ENCODE measurements around the gene XCR1.
"Not testable (repeated sequence)": the region's sequence is repeated elsewhere in the genome, so short reads cannot be mapped to it uniquely, and the experiment has no call there.

XCR1 gene

GRCh38 chr3:46001178-46001577 lies 26.1 kb downstream of the XCR1 start:
- DNase-seq, result no peak

DNA sequence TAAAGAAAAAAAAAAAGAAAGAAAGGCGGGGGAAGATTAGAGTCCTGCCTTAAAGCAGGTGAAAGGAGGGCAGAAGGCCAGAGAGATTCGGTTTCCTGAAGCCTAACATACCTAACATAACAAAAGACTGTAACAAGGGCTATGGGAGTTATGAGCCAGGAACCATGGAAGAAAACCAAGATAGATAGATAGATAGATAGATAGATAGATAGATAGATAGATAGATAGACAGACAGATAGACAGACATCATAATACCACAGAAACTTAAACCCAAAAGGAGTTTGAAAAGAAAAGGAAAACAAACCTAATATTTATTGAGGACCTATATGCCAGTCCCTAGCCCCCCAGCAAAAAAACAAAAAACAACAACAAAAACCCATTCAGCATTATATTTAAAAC lies 29.3 kb downstream of the XCR1 start:
- DNase-seq, result no peak

DNA sequence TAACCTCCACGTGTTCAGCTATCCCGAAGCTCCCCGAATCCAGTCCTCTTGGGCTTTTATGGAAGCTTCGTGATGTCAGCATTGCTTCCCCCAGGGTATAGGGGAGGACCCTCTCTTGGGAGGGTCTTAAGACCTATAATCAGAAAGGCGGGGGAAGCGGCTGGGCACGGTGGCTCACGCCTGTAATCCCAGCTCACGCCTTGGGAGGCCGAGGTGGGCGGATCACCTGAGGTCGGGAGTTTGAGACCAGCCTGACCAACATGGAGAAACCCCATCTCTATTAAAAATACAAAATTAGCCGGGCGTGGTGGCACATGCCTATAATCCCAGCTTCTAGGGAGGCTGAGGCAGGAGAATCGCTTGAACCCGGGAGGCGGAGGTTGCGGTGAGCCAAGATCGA lies 29.8 kb downstream of the XCR1 start:
- not testable (repeated sequence) for DNase-seq

DNA sequence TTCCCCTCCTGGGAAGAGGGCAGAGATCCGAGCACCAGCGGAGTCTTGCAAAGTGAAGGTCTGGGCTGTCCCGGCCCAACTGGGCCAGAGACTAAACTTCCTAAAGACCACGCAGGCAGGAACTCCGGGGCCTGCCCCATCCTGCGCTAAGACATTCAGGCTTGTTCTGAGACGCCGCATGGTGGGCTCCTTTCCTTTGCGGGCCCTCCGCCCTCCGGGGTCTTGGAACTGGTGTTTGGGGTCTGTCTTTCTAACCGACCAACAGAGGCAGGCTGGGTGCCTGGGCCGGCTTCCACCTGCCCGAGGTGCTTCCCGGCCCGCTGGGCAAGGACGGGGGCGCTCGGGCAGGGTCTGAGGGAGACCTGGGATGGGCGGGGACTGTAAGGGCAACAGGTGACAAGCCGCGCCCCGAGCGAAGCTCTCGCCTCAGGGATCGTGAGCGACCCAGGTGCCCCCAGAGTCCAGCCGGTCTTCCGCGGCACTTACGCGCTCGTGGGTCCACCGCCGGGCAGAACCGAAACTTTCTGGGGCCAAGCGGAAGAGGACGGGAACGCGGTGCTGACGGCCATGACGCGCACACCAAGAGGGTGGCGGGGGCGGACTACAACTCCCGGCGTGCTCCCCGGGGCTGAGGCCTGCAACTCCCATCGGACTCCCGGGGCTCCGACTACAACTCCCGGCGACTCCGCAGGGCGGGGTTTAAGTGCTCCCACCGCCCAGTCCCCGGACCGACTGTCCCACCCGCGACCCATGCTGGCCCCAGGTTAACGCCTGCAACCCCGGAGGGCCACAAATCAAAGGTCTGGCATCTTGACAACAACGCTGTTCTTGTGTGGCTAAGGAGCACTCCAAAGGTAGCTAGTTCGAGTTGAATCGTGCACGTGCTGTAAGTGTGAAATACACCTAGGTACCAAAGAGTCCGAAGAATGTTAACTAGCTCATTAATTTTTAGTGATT lies 31.8 kb downstream of the XCR1 start, which contains the start of gene FYCO1:
FYCO1 (minus strand) TSS at position 589 of the 957 bp plus-strand sequence. CDS start 10,914 bp downstream, outside the sequence.
- DNase-seq, result peak; percentile 77 to 86

DNA sequence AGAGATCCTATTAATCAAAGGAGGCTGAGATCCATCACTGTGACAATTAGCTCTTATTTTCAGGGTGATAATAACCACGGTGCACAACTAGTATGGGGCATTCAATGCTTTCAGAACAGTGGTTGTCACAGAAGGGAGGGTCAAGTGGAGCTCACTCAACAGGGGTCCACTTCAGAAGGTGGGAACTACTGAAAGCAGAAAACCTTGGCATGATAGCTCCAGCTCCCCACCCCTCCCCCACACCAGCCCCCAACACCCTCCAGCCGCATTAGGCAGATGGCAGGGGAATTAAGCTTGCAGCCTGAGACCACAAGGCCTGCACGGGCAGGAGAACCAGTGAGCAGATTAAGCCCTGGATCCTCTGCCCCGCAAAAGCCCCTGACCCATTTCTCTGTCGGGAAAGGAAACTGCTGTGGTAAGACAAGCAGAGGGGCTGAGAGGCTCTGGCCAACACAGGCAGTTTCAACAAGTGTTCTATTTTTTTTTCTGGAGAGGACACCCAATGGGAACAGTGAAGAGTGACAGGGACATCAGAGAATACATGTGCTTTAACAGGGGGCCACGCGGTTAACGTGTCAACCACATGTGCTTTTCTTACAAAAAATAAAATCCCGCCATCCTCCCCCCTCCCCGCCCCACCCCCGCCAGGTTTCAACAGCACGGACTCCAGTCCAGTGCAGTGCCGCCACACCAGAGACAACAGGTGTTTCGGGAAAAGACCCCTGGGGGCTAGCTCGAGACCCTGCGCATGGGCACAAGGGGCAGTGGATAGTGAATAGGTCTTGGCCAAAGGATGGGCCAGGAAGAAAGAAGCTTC lies 32.7 kb downstream of the XCR1 start:
- DNase-seq, result peak; percentile 97 to 98

GRCh38 chr3:45993421-45994027 lies 33.8 kb downstream of the XCR1 start:
- DNase-seq, result peak in 1 of 2 experiments; percentile 4

- no peak for DNase-seq
Observed at GRCh38 chr3:45992821-45993221, 34.5 kb downstream of the XCR1 start.

- no peak for DNase-seq
Observed at GRCh38 chr3:45992133-45992729, 35.1 kb downstream of the XCR1 start.

DNA sequence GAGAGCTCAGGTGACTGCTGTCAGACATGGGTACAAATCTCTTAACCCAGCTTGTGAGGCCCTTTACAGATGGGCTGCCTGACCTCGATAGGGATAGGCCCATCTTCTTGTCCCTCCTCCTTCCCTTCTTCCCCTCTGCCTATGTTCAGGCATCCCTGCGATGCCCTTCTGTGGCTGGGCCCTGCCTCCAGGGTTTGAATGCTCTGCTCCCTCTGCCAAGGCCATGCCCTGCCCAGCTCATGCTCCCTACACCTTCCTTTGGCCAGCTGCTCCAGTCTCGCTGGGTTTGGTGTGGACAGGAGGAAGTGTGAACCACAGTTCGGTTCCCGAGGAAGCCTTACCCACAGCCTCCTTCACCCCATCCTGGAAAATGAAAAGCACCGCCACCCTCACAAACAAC lies 35.9 kb downstream of the XCR1 start:
- no peak for DNase-seq

DNA sequence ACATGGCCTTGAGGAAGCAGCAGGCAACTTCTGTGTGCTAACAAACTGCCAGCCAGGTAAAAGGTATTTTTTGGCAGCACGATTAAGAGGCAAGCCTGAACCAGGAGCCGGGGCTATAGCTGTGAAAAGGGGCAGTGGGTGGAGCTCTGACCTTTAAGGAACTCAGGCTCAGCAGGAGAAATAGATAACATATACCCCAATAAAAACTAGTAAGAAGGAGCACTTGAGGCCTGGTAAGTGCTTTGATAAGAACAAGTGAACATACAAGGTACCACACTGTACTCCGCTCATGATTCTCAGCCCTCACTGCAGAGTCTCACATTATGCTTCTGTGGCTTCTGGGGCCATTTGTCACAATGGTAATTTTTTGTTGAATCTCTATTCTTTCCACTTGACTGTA lies 37.1 kb downstream of the XCR1 start:
- no peak for DNase-seq

DNA sequence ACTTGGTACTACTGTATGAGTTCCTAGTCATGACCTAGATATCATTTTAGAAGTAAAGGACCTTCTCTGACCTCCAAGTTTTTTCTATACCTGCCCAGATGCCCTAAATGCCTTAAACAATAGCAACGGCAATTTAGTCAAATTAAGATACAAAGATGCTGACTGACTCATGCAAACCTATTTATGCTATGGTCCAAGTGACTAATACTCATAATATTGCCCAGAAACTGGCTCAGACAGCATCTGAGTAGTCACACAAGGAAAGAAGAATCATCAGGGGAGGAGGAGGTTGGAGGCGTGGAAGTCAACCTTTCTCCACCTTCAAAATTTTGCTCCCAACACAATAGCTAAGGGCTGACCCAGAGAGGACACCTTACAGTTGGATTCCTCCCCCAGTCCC lies 38.5 kb downstream of the XCR1 start:
- DNase-seq, result no peak

DNA sequence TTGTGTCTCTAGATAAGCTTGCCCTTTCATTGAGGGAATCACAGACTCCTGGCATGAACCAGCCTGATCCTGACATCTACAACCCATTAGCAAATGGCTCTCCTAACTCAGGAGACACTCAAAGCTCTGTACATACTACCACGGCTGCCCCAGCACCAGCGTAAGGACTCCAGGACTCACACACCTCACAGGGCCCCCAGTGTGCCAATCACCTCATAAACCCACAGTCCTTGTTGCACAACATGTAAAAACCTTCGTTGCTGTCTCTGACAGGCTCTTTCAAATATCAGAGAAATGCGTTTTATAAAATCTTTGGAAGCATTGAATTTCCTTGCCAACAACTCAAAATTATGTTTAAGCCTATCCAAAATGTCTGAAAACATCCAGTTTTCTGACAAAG lies 38.9 kb downstream of the XCR1 start:
- DNase-seq, result no peak

DNA sequence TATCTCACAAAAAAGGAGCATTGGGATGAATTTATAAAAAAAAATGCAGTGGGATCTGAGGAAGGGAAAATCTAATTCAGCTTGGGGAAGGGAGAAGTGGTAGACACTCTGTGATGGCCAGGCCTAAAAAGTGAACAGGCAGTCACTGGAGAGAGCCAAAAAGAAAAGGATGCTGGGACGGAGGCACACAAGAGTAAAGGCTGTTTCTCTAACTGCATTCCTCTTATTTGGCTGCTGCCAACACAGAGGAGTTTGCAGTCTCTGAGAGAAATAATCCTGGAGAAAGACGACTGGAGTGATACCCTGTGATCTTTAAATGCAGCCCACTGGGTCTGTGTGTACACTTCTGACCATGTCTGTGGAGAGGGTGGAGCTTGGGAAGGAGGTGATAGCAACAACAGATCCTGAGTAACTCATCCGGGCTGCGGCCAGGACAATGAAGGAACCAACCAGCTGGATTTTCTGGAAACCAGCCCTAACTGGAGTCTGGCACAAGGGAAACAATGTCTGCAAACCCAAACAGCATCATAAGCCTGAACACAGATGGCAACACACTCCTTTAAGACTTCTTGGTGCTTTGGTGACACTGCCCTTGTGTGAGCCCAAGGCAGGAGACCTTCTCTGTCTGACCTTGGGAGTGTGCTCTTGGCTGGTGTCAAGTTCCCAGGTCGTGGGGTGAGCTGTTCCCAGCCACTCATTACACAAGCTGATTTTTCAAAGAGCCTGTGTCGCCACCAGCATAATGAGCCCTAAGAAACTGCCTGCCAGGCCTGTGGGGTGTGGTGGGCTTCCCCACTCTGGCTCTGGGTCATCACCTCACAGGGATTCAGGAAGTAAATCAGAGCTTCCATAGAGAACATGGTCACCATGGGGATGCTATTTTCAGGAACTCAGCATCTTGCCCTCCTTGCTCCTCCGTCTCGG lies 39.7 kb downstream of the XCR1 start:
- DNase-seq, result no peak

- no peak for DNase-seq
Observed at GRCh38 chr3:45986303-45986982, 40.8 kb downstream of the XCR1 start.

DNA sequence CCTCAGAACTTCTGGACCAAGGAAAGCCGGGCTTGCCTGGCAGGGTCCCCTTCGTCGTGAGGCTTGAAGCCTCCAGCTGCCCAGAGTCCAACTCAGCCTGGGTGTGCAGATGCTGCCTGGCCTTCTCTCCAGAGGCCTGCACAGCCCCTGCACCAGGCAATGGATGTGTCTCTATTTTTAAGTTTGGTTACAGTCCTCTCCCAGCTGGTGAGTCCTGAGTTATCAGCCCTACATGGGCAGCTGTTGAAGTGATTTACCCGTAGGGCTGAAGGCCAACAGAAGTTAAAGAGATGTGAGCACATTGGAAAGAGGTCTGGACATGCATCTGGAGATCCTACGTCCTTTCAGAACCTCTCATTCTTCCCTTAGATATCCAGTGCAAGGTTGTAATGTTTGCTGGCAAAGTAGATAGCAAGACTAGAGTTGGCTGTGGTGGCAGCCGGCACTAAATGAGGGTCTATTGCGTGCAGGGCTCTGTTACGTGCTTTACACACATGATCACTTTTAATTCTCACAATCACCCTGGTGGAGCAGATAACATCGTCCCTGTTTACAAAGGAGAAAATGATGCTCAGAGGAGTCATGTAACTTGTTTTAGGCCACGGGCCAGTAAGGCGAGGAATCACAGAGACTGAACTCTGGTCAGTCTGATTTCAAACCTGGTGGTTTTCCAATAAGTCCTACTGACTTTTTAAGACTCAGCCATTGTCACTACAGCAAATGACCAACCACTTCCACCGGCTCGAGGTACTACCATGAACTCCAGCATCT lies 41.6 kb downstream of the XCR1 start:
- no peak for DNase-seq

DNA sequence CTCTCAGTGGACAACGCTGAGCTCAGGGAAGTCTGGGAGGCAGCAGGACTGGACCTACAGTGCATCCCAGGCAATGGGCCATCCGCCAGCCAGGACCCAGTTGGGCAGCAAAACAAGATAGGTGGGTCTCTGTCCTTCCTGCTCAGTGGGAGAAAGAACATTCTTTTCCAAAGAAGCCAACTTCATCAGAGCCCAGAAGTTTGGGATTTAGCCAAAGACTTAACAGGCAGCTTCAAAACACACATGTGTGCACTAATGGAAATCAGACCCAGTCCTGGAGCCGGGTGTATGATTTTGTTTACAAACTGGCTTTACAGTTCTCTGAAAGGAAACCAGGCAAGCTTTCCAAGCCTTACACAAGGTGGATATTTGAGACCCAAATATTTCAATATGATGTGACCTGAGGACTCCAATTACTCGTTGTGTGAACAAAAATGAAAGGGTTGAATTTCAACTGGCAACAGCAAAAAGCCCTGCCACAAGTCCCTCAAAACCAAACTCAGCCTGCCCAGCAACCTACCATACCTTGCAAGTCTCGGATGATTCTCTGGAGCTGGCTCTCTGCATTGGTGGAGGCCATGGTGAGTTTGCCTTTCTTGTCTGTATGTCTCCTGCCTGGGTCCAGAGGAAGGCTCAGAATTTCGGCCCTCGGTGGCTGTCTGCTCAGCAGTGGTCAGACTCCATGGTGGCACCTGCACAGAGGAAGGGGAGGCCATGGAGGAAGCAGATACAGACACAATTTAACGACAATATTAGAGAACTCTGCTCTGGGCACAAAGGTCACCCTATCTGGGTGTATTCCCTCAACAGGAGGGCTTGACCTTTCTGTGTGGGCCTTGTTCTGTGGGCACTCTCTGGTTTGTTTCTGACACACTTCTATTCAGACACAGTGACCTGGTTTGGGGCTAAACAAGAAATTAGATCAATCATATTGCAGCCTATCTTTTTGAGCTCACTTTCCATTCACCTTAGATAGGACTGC lies 42.7 kb downstream of the XCR1 start:
- DNase-seq, result no peak

DNA sequence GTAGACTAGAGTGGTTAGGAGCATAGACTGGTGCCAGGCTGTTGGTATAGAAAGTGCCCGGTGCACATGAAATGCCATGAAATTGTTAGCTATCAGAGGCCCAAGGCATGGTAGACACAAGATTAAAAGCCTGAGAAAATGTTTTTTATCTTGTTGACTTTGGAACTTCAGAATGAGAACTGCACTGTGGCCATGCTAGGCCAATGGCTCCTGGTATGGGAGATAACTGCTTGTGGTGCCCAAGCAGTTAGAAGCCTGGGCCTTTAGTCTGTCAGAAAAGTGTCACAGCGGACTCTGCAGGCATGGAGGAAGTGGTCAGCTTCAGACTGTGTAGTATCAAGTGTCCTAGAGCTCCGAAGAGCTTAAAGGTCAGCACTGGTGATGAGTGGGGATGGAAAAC lies 43.5 kb downstream of the XCR1 start:
- no peak for DNase-seq

- DNase-seq, result no peak
Observed at GRCh38 chr3:45981346-45982074, 45.8 kb downstream of the XCR1 start.
